HuH-7 (cell line): ENCODE data around the gene TMEM234.
A peak's percentile ranks its signal among the peaks of the same experiment; 100 is the strongest.

ENCODE experiments used
- DNase-seq: peaks from one replicate; pipeline ENCODE4 v3.0.0; 2011; ENCODE audit warnings: low spot score

TMEM234 gene

DNA sequence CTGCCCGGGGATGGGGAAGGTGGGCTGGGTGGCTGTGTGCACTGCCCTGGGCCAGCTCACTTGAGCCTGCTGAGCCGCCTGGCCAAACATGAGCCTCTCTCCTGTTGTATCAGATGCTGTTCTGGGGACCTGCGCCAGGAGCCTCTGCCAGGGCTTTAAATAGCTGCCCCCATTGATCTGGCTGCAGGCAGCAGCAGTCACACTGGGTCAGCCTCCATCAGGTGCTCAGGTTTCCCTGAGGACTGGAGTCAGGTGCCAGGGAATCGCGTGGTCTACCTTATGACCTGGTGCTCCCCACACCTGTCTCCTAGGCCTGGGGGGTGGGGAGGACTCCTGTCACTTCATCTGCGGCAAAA, 22.5 kb downstream of the TMEM234 start:
- DNase-seq: no peak

DNA sequence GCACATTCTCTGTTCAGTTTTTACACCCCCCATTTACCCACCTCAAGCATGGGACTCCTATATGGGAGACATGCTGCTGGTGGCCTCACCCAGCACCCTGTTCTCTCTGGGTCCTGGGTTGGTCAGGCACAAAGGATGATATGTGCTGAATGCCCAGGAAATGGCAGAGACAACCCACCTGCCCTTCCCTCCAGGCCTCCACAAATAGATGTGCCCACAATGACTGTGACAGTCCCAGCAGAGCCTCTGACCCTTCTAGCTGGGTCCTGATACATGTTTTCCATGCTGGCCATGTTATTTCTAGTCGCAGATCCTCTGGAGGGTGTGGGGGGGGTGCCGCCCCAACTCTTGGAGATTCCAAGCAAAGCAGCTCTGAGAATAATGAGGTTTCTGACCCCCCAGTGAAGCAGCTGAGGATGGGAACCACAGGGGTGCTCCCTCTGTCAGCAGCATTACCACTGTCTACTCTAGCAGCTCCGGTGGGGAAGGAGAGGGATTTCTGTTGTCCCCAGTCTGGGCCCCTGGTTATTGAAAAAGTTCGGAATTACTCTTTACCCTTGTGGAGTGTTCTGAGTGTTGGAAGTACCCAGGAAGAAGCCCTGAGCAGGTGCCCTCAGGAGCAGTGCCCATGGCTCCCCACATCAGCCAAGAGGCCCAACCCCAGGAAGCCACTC, 23.0 kb downstream of the TMEM234 start:
- no peak for DNase-seq

DNA sequence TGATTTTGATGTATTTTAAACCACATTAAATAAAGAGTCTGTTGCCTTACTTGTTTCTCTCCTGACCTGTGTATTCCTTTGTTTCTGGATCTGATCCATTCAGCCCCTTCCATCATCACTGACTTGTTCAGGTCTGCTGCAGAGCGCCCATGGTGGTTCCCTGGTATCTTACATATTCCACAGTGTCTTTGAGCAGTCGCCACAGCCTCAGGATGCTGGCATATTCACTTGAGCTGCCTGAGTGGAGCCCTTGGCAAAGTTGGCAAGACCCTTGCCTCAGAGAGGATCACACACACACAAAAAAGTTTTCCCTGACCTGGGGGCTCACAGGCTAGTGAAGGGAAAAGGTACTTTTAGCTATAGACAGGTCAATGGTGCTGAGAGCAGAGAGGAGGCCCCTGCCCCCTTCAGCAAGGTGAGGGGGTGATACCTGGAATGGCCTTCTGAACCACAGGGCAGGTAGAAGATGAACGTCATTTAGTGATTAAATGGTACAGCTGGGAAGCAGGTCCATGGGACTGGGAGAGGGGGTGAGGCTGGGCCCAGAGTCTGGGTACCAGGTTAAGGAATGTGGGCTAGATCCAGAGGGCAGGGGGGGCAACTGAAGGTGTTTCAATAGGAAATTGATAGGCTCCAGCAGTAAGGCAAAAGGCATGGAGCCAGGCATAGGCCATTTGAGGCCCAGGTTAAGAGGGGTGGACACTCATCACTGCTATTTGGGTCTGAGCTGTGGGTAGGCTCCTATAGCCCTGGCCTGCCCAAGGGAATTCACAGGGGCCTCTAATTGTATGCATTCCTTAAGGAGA, 23.7 kb downstream of the TMEM234 start:
- DNase-seq: no peak

DNA sequence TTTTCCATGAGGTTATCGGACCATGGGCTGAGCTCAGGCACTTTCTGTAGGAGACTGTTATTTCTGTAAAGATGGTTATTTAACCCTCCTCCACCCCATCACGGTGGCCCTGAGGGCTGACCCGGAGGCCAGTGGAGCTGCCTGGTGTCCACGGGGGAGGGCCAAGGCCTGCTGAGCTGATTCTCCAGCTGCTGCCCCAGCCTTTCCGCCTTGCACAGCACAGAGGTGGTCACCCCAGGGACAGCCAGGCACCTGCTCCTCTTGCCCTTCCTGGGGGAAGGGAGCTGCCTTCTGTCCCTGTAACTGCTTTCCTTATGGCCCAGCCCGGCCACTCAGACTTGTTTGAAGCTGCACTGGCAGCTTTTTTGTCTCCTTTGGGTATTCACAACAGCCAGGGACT, 24.3 kb downstream of the TMEM234 start:
- no peak for DNase-seq

DNA sequence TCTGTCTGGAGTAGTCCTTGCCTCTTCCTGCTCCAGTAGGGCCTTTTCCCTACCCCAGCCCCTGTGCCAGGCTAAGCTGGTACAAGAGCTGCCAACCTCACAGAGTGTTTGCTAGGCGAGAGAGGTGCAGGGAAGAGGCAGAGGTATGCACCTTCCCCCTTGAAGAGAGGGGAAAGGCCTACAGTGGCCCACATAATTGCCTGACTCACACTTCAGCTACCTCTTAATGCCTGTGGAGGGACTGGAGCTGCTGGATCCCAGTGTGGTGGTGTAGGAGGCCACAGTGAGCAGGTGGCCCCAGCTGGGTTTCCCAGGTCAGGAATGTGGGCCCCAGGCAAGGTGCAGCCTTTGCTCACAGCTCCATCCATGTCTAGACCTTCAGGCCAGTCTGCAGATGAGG, 25.1 kb downstream of the TMEM234 start:
- no peak for DNase-seq

DNA sequence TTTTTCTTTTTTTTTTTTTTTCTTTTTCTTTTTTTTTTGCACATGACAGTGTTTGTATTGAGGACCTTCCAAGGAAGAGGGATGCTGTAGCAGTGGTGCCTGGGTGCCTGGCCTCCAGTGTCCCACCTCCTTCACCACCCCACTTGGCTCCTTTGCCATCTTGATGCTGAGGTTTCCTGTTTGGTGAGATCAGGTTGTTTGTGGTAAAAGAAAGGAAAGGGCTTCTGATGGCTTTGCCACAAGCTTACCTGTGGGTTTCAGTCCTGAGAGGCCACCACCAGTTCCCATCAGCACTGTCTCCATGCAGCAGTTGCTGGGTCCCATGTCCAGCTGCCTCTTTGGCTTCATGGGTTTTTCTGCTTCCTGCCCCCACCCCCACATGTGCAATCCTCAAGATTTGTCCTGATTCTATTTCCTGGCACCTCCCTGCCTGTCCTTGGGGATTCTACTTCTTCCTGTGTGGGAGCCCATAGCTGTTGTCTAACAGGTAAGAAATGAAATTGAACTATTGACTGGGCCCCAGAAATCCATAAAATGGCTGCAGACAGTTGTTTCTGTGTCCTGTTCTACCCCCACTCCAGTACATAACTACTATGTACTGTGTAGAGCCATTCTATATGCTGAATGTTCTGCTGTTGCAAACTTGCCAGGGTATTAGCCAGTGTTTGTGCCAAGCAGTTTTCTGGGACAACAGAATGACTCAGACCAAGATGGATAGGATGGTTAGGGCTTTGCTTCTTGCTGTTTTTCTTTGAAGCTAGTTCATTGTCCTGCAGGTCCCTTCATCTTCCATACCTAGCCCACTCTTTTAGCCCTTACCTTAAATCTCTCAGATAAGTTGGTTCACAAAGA, 26.0 kb downstream of the TMEM234 start:
- DNase-seq: no peak

DNA sequence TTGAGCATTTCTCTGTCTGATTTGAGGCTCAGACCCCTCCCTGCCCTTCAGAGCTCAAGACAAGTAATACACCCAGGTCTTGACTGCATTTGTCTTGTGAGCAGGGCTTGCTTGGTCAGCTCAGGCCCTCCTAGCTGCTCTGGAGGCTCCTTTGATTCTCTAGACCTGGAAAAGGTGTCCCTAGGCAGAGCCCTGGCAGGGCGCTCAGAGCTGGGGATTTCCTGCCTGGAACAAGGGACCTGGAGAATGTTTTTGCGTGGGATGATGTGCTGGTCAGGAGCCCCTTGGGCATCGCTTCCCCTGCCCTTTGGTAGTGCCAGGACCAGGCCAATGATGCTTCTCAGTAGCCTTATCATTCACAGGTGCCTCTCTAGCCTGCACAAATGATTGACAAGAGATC, 26.6 kb downstream of the TMEM234 start:
- DNase-seq: no peak

DNA sequence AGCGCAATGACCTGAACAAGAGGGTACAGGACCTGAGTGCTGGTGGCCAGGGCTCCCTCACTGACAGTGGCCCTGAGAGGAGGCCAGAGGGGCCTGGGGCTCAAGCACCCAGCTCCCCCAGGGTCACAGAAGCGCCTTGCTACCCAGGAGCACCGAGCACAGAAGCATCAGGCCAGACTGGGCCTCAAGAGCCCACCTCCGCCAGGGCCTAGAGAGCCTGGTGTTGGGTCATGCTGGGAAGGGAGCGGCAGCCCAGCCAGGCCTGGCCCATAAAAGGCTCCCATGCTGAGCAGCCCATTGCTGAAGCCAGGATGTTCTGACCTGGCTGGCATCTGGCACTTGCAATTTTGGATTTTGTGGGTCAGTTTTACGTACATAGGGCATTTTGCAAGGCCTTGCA, 27.2 kb downstream of the TMEM234 start:
- no peak for DNase-seq

DNA sequence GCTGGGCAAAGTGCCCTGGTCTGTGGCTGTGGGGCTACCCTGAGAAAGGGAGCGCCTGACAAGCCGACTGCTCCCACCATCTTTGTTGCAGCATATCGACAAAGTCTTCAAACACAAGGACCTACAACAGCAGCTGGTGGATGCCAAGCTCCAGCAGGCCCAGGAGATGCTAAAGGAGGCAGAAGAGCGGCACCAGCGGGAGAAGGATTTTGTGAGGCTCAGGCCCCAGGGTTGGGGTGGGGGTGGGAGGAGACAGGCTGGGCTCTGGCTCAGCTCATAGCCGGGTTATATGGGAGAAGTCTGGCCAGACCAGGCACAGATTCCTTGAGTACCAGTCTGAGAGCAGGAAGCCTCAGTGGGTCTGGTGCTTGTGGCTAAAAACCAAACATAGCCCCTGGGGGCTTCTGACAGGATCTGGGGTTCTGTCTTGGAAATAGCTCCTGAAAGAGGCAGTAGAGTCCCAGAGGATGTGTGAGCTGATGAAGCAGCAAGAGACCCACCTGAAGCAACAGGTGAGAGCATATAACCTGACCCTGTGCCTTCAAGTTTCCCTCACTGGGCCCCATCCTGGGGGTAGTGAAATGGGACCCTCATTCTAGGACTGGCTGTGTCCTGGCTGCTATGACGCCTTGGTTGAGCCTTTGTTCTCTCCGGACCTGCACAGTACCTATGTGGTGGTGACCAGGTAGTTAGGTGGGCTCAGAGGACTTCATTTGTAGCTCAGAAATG, 29.8 kb downstream of the TMEM234 start:
- DNase-seq: no peak

DNA sequence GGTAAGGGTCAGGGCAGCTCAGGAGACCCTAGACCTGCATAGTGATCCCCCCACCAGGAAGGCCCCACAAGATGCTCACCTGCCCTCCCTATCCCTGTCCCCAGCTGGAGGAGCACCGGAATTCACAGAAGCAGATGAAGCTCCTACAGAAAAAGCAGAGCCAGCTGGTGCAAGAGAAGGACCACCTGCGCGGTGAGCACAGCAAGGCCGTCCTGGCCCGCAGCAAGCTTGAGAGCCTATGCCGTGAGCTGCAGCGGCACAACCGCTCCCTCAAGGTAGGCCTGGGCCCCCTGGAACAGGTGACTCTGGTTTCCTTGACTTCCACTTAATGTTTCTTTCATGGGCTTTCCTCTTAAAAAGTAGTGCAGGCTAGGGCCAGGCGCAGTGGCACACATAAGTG, 34.3 kb downstream of the TMEM234 start:
- DNase-seq: no peak

DNA sequence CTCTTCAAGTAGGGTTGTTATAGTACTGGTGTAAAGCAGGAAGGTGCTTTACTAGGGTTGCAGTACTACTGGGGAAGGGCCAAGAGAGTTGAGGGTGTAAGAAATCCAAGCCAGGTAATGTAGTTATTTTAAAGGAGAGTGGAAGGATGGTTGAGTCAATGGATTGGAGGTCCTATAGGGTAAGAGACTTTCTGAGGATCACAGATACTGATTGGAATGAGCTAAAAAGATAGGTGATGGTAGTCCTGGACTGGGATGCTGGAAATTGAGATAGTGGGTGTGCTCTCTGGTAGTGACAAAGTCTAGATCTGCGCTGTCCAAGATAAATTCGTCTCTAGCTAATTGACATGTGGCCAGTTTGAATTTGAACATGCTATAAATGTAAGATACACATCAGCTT, 35.7 kb downstream of the TMEM234 start:
- no peak for DNase-seq

DNA sequence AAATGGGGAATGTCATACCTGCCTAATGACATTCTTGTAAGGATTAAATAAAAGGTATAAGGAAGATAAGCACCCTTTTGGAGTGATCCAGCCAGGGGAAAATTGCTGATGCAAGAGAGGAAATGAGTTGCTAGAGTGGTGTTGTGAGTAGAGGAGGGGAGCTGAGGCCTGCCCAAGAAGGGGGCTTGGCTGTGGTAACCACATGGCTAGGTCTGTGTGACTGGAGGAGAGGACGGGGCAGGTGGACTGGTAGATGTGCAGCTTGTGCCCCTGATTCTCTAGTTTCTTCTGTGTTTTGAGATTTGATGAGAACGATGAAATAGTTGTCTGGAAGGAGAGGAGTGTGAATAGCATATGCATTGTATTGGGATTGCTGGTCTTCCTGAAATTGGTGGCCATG, 36.1 kb downstream of the TMEM234 start:
- DNase-seq: no peak

DNA sequence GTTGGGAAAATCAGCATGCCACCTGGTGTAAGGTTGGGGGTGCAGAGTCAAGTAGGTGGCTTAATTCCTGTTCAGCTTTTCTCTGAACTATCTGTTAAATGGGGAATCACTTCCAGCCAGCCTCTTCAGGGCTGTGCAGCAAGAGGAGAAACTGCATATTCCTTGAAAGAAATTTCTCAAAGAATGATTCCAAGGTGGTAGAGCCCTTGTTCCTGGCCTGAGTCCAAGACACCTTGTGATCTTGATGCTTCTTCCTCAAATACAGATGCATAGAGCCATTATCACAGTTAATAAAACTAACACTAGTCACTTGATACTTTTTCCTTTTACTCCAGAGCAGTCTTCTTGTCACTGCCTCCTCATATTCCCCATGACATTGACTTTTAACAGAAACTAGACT, 37.5 kb downstream of the TMEM234 start:
- no peak for DNase-seq

DNA sequence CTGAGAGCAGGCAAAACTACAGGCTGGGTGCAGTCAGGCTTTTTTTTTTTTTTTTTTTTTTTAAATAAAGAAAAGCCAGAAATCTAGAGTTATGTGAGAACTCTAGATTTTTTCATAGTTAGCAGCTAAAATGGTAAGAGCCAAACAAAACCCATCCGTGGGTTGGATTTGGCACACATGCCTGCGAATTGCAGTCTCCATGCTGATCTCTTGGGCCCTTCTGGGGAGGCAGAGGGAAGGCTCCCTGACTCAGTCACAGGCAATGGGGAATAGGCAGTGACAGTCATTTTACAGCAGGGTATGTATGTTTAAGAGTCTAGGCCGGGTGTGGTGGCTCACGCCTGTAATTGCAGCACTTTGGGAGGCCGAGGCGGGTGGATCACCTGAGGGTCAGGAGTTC, 40.1 kb downstream of the TMEM234 start:
- DNase-seq: no peak

DNA sequence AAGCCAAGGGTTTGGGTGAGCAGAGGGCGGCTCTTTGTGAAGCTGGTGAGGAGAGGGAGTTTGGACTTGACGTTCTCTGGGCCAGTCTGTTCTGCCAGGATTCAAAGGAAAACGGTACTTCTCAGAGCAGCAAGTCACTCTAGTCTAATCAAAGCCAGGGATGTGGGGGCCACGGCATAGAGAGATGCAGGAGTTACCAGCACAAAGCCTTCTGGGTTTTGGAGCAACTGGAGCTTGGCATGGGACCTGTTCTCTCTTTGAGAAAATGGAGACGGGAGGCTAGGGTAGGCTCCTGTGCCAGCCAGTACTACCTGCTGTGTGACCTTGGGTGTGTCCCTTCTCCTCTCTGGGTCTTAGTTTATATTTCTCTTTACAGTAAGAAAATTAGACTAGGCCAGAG, 40.6 kb downstream of the TMEM234 start:
- DNase-seq: no peak

DNA sequence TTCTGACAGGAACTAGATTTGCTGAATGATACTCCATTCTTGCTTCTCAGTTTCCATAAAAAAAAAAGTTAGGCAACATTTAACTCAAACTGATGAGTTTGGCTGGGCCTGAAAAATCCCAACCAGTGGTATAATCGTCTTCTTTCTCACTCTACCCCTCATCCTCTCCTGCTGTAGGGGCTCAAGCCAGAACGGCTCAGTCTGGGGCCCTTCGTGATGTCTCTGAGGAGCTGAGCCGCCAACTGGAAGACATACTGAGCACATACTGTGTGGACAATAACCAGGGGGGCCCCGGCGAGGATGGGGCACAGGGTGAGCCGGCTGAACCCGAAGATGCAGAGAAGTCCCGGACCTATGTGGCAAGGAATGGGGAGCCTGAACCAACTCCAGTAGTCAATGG, 41.1 kb downstream of the TMEM234 start:
- DNase-seq: no peak

DNA sequence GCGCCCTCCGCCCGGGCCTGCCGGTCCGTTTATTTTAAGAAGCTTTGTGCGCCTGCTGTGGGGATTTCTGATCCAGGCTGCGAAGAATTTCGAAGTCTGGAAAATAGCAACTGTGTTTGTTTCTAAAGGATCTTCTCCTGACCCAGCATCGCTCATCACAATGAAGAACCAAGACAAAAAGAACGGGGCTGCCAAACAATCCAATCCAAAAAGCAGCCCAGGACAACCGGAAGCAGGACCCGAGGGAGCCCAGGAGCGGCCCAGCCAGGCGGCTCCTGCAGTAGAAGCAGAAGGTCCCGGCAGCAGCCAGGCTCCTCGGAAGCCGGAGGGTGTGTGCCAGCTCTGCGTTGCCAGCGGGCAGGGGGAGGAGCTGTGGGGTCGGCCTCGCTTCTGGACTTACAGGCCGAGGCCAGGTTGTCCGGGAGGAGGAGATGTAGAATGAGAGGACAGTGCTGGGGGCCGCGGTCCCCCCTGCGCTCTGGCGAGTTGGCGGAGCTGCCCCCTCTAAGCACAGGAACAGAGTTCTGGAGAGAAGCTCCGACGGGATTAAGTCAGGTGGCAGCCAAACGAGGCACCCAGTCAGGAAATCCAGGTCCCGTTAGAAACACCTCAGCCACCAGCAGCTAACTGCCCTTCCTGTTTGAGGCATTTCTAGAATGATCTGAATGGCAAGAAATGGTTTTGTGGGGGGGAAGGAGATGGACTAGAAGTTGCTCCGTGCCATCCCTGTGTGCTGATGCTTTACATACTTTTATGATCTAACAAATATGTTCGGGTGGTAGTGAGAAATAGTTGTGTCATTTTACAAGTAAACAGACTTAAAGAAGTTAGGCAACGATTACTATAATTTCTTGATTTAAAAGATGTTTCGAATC, 41.7 kb downstream of the TMEM234 start:
- no peak for DNase-seq

DNA sequence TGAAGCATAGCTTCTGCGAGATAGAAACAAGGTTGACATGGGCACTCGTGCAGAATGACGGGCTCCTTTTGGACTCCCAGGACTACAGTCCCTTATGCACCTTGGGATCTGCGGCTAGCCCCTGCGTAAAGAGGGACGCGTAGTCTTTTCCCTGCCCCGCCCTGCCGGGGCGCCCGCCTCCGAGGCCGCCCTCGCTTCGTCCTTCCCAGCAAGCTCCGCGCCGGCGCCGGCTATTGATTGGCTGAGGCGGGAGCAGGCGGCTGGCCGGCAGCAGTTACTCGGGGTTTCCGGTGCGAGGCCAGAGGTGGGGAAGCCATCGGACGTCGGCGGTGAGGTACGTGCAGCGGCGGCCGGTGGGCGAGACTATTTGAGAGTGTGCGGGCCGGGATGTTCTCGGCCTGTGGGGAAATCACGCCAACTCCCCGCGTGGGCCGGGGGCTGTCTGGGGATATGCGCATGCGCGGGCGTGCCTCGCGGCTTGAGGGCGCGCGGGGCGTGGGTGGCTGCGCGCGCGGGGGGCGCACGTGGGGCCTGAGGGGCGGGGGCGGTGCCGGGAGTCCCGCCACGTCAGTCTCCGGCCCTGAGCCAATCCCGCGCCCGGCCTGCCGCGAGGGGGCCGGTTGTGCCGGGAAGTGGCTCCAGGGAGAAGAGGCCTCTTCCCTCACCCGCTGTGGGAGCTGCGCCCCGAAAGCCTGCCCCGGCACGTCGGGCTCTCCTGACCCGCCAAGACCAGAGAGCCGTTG, 42.5 kb downstream of the TMEM234 start, which contains the start of gene TXLNA:
TSS of gene TXLNA (plus strand) at position 233 of the 743 bp plus-strand sequence. CDS start 671 bp downstream, outside the sequence.
- peak; percentile 92 for DNase-seq

DNA sequence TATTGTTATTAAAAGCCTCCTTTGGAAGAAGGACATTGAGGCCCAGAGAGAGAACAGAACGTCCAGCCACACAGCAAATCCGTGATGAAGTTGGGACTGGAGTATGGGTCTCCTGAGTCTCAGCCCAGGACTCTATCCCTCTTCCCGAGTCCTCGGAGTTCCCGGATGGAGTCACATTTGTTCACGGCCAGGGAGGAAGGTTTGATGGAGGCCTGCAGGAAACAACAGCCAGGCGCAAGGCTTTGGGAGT, 43.0 kb downstream of the TMEM234 start:
- DNase-seq: no peak

DNA sequence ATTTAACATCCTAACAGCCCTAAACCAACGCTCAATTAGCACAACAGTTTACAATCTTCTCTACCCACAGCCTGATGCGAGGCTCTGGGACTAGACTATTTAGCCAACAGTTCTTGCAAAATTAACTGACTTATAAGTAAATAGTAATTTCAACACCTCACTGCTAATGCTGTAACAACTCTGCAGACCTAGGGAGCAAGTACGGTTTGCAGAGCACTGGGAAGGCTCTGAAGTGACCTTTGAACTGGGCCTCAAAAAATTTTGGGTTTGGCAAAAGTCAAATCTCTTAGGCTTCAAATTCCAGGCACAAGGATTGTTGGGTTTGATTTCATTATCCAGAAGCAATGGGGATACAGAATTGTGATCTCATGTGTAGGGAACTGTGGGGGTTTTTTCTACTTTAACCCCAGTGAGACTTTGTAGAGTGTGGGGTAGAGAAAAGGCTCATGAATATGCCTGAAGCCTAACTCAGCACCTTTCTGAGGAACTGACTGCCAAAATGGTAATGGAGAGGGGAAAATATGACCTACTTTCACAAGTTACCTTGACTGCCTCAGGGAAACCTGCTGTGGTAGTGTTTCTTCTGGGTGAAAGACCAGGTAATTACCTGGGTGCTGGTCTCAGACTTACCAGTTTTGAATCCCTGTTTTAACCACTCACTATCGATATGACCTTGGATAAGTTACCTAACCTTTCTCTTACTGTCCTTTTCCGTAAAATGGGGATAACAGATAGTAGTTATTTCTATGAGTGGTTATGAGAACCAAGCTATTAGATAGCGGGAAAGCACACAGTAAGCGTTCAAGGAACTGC, 43.6 kb downstream of the TMEM234 start:
- DNase-seq: peak; percentile 73
